NCI-H2171 (cell line): ENCODE data around the gene ID1.
"Not testable (repeated sequence)": the region's sequence is repeated elsewhere in the genome, so short reads cannot be mapped to it uniquely, and the experiment has no call there.

Source experiments
- DNase-seq: peaks from one replicate; lab custom pipeline; 2025; lab: John Stamatoyannopoulos, UW

Gene ID1

GRCh38 chr20:31638317-31638716 lies 33.2 kb downstream of the ID1 start:
- peak; percentile 78 for DNase-seq

- DNase-seq, result no peak
Measured at GRCh38 chr20:31638816-31639215, 33.7 kb downstream of the ID1 start.

GRCh38 chr20:31640259-31640658 lies 35.2 kb downstream of the ID1 start:
- DNase-seq, result no peak

GRCh38 chr20:31641391-31641790 lies 36.3 kb downstream of the ID1 start:
- no peak for DNase-seq

- DNase-seq, result no peak
Measured at GRCh38 chr20:31642837-31643236, 37.7 kb downstream of the ID1 start.

GRCh38 chr20:31643522-31643921 lies 38.4 kb downstream of the ID1 start:
- DNase-seq, result no peak

- peak; percentile 14 for DNase-seq
Measured at GRCh38 chr20:31644701-31645100, 39.6 kb downstream of the ID1 start.

GRCh38 chr20:31648104-31648503 lies 43.0 kb downstream of the ID1 start:
- not testable (repeated sequence) for DNase-seq

- DNase-seq, result no peak
Measured at GRCh38 chr20:31652917-31653396, 47.9 kb downstream of the ID1 start.

- no peak for DNase-seq
Measured at GRCh38 chr20:31653561-31653960, 48.5 kb downstream of the ID1 start.

- DNase-seq, result no peak
Measured at GRCh38 chr20:31654534-31654933, 49.4 kb downstream of the ID1 start.
